Neutrophil (primary cell): Measurements from ENCODE around the gene PTTG2.

Experiments used
- H3K27ac ChIP-seq: fragments of 200-600 bp; sonication (generic); 2 replicates; pipeline ENCODE4 v1.5.1; 2016; ENCODE audit warnings: mild to moderate bottlenecking, moderate library complexity
- H3K27me3 ChIP-seq: fragments of 200-600 bp; sonication (generic); 2 replicates; pipeline ENCODE4 v1.6.0; 2016; ENCODE audit warnings: mild to moderate bottlenecking
- H3K36me3 ChIP-seq: fragments of 200-600 bp; sonication (generic); 2 replicates; pipeline ENCODE4 v1.5.1; 2017
- H3K4me1 ChIP-seq, 2 experiments: fragments of 200-600 bp in 1 of 2; sonication (generic) in 1 of 2; 1 replicate in 1 of 2; 2 replicates in 1 of 2; pipeline versions ENCODE4 v1.5.1 to v1.6.1; 2013 to 2016; ENCODE audit warnings: low read depth in 1 of 2, low read length in 1 of 2, mild to moderate bottlenecking in 1 of 2, moderate library complexity in 1 of 2; ENCODE audit not compliant: control insufficient read depth in 1 of 2, insufficient read depth in 1 of 2
- H3K4me3 ChIP-seq, 2 experiments: fragments of 200-600 bp in 1 of 2; sonication (generic) in 1 of 2; 1 replicate in 1 of 2; 2 replicates in 1 of 2; pipeline ENCODE4 v1.5.1; 2013 to 2016; ENCODE audit warnings: low read depth in 1 of 2, low read length in 1 of 2, mild to moderate bottlenecking in 1 of 2, moderate library complexity in 1 of 2
- H3K9me3 ChIP-seq: fragments of 200-600 bp; sonication (generic); 2 replicates; pipeline ENCODE4 v1.5.1; 2016
- TF ChIP-seq, protein P1 (sequence below): fragments of 200-600 bp; sonication (generic); IDR thresholded peaks from 2 replicates; pipeline ENCODE4 v1.5.1; 2016; ENCODE audit warnings: antibody characterized with exemption

PTTG2 gene

GRCh38 chr4:38004887-38005286, 44.7 kb downstream of the PTTG2 start:
- Histone ChIP-seq H3K4me1 (peaks cover 3 to 18% of the 10 kb centered on the region in 2 experiments), H3K36me3 (peaks cover 6% of the 10 kb centered on the region), H3K27me3 (no peaks in the 10 kb centered on the region), H3K4me3 (no peak overlapping the region), H3K27ac (peak overlapping the region; percentile 26), H3K9me3 (no peaks in the 10 kb centered on the region)
- TF ChIP-seq, protein P1, sequence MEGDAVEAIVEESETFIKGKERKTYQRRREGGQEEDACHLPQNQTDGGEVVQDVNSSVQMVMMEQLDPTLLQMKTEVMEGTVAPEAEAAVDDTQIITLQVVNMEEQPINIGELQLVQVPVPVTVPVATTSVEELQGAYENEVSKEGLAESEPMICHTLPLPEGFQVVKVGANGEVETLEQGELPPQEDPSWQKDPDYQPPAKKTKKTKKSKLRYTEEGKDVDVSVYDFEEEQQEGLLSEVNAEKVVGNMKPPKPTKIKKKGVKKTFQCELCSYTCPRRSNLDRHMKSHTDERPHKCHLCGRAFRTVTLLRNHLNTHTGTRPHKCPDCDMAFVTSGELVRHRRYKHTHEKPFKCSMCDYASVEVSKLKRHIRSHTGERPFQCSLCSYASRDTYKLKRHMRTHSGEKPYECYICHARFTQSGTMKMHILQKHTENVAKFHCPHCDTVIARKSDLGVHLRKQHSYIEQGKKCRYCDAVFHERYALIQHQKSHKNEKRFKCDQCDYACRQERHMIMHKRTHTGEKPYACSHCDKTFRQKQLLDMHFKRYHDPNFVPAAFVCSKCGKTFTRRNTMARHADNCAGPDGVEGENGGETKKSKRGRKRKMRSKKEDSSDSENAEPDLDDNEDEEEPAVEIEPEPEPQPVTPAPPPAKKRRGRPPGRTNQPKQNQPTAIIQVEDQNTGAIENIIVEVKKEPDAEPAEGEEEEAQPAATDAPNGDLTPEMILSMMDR = no peak

DNA sequence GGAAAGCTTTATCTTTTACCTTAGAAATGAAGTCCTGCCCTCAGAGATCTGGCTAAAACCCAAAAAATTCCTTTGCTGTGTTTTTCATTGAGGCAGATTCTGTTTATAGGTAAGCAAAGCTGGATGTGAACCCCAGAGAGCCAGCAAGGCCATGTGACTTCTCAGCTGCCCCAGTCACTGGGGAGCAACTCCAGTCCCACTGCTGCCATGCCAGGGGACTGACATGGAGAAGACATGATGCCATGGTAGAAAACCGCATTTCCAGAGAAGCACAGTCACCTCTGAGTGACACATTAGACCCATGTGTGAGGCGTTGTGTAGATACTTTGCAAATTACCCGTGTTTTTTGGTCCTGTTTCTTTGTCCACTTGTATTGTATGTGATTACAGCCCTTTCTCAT, 45.4 kb downstream of the PTTG2 start:
- Histone ChIP-seq H3K9me3 (no peaks in the 10 kb centered on the region), H3K27me3 (no peaks in the 10 kb centered on the region), H3K36me3 (peaks cover 6% of the 10 kb centered on the region), H3K27ac (peak overlapping the region; percentile 26), H3K4me1 (peaks cover 3 to 18% of the 10 kb centered on the region in 2 experiments), H3K4me3 (no peak overlapping the region)
- TF ChIP-seq, protein P1 = no peak

DNA sequence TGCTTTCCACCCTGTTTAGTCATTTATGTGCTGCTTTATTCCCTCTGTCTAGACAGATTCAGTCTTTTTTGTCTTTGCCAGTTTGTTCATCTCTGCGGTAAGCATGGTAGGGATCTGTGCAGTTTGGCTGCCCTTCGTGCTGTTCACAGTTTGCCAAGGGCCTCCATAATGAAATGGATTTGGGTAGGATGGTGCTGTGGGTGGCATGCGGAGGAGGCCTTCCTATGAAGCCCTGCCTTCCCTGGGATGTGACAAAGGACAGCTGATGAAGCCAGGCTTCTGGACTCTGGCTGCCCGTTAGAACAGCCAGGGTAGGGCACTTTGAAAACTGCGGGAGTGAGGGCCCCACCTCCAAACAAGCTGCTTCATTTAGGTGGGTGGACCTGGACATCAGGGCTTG, 47.4 kb downstream of the PTTG2 start:
- H3K4me3 ChIP-seq = no peak overlapping the region
- H3K27me3 ChIP-seq = no peaks in the 10 kb centered on the region
- H3K27ac ChIP-seq = no peak overlapping the region
- peaks cover 3% of the 10 kb centered on the region for H3K36me3 ChIP-seq
- no peaks in the 10 kb centered on the region for H3K9me3 ChIP-seq
- TF ChIP-seq, protein P1 = no peak
- peaks cover 3 to 14% of the 10 kb centered on the region in 2 experiments for H3K4me1 ChIP-seq

- no peak overlapping the region for H3K27ac ChIP-seq
- no peaks in the 10 kb centered on the region for H3K9me3 ChIP-seq
- TF ChIP-seq, protein P1 = no peak
- peaks cover 3 to 12% of the 10 kb centered on the region in 2 experiments for H3K4me1 ChIP-seq
- H3K27me3 ChIP-seq = no peaks in the 10 kb centered on the region
- H3K4me3 ChIP-seq = no peak overlapping the region
- H3K36me3 ChIP-seq = peaks cover 3% of the 10 kb centered on the region
Measured at GRCh38 chr4:38008571-38009021, 48.4 kb downstream of the PTTG2 start.

GRCh38 chr4:38009421-38009820, 49.2 kb downstream of the PTTG2 start:
- Histone ChIP-seq H3K4me3 (no peak overlapping the region), H3K27me3 (no peaks in the 10 kb centered on the region), H3K27ac (no peak overlapping the region), H3K36me3 (peaks cover 8% of the 10 kb centered on the region), H3K4me1 (peaks cover 3 to 12% of the 10 kb centered on the region in 2 experiments), H3K9me3 (no peaks in the 10 kb centered on the region)
- TF ChIP-seq, protein P1 = no peak

DNA sequence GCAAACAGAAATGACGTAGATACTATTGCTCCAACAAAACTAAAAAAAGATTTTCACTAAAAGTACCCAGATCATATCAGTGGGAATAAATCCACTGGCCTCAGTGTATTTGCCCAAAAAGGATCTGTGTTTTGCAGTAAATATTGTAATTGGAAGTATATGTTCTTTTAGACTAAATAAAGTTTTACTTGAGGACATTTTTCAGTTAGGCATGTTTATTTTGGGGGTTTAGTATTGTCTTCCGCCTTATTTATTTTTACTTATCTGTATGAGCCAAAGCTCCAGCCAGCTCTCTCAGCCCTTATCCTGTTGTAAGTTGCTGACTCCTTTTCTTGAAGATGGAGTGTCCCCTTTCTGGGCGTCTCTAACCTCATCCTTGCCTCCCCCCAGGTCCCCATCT, 49.8 kb downstream of the PTTG2 start:
- H3K9me3 ChIP-seq = no peaks in the 10 kb centered on the region
- no peak overlapping the region for H3K4me3 ChIP-seq
- no peak overlapping the region for H3K27ac ChIP-seq
- peaks cover 2 to 8% of the 10 kb centered on the region in 2 experiments for H3K4me1 ChIP-seq
- H3K36me3 ChIP-seq = peaks cover 13% of the 10 kb centered on the region
- TF ChIP-seq, protein P1 = no peak
- H3K27me3 ChIP-seq = no peaks in the 10 kb centered on the region
